DND-41 (cell line): ENCODE measurements around the gene GAA.

ENCODE experiments used
- EZH2 ChIP-seq: IDR thresholded peaks from 3 replicates; pipeline ENCODE4 v1.6.1; 2012; ENCODE audit warnings: borderline replicate concordance, low read depth, mild to moderate bottlenecking, moderate library complexity, low read length, inconsistent platforms; ENCODE audit not compliant: severe bottlenecking
- TF ChIP-seq, protein P1 (sequence below): IDR thresholded peaks from 2 replicates; pipeline ENCODE4 v1.5.1; 2012; ENCODE audit warnings: borderline replicate concordance, low read length, moderate library complexity, mild to moderate bottlenecking; ENCODE audit not compliant: poor library complexity, severe bottlenecking; ENCODE audit errors: extremely low read depth

DNA sequence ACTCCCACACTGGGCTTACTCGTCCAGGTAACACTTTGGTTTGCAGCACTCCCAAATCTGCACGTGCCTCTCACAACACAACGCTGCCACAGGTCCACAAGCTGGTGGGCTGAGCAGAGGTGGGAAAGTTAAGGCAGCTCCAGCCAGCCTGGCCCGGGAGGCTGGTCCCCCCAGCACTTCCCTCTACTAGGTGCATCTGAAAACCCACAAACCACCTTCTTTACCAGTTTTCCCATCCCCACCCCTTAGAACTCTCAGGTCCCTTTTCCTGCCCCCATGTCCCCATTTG is 1.4 kb upstream of the GAA start:
- TF ChIP-seq, protein P1, sequence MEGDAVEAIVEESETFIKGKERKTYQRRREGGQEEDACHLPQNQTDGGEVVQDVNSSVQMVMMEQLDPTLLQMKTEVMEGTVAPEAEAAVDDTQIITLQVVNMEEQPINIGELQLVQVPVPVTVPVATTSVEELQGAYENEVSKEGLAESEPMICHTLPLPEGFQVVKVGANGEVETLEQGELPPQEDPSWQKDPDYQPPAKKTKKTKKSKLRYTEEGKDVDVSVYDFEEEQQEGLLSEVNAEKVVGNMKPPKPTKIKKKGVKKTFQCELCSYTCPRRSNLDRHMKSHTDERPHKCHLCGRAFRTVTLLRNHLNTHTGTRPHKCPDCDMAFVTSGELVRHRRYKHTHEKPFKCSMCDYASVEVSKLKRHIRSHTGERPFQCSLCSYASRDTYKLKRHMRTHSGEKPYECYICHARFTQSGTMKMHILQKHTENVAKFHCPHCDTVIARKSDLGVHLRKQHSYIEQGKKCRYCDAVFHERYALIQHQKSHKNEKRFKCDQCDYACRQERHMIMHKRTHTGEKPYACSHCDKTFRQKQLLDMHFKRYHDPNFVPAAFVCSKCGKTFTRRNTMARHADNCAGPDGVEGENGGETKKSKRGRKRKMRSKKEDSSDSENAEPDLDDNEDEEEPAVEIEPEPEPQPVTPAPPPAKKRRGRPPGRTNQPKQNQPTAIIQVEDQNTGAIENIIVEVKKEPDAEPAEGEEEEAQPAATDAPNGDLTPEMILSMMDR = no peak
- TF ChIP-seq EZH2 = no peak
